Left cardiac atrium (tissue), 4 donors: ENCODE results near the gene MSI2. TPM values are rescaled to one million over a fixed set of nuclear protein-coding genes. Genes with fewer than 3 reads are reported as not detected.
A peak's percentile ranks its signal among the peaks of the same experiment; 100 is the strongest.

Source experiments
- ATAC-seq, 2 donors: fragments of 200-7000 bp; cut with Tn5 transposase; one replicate each; pipeline ENCODE4 v1.9.1; 2020; ENCODE audit warnings: mild to moderate bottlenecking in 2 of 2, moderate library complexity in 2 of 2
- DNase-seq: peaks from one replicate; pipeline ENCODE4 v3.0.0-alpha.2; 2020
- intact Hi-C, 2 donors: fragments of 100-400 bp; cut with DNase I; formaldehyde crosslinking; loops; one replicate each; pipeline versions ENCODE4 v1.14.1 to v1.15.1; 2022 to 2023
- total RNA-seq, 2 donors: library from RNA; stranded (reverse); fragmentation: NEBNext Ultra II Directional; extraction: Animal tissue kit (Norgen Biotek cat#: 25700); gene quantifications; one replicate each; pipeline ENCODE4 v1.2.1, GENCODE V29; 2021
- donor health status: DM: no; HTN: yes; CAD: no.
- donor health status: DM: no; HTN: yes; CAD: no; lungs with severe emphysema.
- donor health status: DM: yes; HTN: yes; CAD: no.
- donor health status: Dilated cardiomyopathy.

The MSI2 gene
- total RNA-seq, 2 donors from 2014 or later = 84.1 to 95.5 TPM

DNA sequence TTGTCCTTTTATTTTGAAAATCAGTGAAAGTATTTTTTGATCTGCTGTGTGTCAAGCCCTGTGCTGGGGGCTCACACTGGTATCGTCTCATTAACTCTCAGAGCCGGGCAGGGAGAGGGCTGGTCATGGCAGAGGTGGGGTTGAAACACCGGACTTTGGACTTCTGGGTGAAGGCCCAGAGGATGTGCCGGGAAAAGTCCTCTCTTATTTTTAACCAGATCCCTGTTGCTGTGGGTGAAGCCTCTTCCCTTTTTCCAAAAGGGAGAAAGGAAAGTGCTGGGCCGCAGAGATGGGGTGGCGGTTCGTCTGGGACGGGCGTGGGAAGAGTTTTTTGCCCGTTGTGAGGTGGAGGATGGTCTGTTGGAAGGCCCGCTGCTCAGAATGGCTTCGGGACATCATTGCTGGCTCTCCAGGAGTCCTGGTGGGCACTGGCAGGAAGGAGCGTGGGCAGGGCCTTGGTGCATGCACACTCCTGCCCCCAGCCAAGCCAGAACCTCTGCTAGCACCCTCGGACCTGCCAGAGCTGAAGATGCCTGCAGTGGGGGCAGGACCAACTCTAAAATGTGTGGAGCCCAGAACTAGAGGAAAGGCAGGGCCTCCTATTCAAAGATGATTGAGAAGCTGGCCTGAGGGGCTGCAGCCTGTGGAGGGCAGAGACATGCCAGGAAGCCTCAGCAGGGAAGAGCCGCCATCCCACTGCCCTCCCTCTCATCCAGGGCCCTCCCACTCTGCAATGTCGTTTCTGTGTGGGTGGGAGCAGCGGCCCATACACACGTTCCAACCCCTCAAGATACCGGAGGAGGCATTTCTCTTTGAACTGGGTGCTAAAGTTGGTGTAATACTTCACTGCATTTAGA, 275.6 kb downstream of the MSI2 start:
- intact Hi-C loops = no loop called here
- DNase-seq (no peak), ATAC-seq (no peak)

DNA sequence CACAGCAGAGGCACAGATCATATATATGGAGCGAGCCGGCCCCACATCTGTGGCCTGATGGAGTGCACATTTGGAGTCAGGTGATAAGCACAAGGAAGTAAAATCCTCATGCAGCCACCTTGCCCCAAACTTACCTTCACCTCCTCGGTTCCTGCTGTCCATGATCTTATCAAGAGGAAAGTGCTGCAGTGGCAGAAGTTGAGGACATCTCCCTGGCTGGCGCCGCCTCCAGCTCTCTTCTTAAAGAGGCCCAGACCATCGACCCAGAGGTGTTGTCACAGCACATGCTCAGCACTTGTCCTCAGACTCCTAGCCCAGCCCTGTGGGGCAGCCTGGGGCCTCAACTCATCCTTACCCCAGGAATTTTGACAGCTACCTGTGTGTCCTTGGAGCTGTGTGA, 276.2 kb downstream of the MSI2 start:
- ATAC-seq (peak in 1 of 2 donors; percentile 8), DNase-seq (no peak)
- intact Hi-C loops = no loop called here

- DNase-seq (no peak), ATAC-seq (no peak)
- intact Hi-C loops = no loop called here
Measured at GRCh38 chr17:57532966-57533365, 276.6 kb downstream of the MSI2 start.

DNA sequence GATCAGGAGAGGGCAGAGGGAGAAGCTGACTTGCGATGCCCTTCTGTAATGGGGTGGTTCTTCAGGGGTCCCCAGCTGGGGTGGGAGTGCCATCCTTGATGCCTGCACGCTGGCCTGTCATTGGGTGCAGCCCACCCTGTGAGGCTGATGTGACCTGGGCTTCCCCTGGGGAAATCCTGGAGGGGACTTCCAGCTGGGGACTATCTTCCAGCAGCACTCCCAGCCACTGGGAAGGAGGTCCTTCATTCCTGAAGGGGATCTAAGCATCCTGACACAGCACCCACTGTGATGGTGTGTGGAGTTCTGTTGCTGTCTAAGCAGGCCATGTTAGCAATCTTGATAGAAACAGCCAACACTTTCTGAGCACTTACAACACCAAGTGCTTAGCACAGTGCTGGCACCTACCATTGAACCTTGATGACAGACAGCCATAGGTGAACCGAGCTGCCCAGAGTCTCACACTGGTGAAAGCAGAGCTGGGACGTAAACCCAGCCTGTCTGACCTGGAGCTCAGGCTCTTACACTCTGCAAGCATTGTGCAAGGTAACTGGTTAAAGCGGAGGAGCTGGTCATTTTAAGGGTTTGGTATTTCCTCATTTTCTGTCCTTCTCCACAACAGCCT, 277.5 kb downstream of the MSI2 start:
- ATAC-seq = no peak
- DNase-seq = no peak
- intact Hi-C loops = no loop called here

DNA sequence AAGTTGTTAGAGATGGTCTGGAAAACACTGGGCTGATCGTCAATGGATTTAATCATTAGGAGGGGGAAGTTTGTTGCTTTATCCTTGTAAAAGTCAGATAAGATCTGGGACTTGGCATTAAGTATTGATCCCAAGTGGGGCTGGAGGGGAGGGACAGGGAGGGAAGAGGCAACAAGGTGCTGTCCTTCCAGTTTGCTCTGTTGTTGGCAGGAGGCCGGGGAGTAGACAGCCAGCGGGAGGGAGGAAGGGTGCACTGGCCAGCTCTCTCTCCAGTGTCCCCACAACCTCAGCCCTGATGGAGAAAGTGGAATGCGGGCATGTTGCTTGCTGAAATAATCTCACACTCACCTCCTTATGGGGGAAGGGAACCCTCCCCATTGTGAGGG, 278.5 kb downstream of the MSI2 start:
- intact Hi-C loops = no loop called here
- DNase-seq (no peak), ATAC-seq (no peak)

GRCh38 chr17:57535249-57535966, 279.1 kb downstream of the MSI2 start:
- ATAC-seq (peak in 1 of 2 donors; percentile 37), DNase-seq (no peak)
- intact Hi-C loops = no loop called here

DNA sequence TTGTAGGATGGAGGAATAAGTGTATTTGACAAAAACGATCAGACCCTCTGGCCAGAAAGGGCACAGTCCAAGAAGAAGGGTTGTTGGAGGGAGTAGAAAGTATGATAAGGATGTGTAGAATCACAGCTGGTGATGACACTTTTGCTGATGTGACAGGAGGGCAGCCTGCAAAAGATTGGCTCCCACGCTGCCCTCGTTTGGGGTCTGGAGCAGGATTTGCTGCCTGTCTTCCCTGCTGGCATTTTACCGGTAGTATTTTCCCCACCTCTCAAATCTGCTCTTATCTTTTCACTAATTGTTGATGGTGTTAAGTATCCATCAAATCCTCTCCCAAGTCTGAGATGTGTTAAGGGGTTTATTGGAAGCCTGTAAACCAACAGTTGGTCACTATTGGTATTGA, 280.0 kb downstream of the MSI2 start:
- ATAC-seq (no peak), DNase-seq (no peak)
- intact Hi-C loops = no loop called here

DNA sequence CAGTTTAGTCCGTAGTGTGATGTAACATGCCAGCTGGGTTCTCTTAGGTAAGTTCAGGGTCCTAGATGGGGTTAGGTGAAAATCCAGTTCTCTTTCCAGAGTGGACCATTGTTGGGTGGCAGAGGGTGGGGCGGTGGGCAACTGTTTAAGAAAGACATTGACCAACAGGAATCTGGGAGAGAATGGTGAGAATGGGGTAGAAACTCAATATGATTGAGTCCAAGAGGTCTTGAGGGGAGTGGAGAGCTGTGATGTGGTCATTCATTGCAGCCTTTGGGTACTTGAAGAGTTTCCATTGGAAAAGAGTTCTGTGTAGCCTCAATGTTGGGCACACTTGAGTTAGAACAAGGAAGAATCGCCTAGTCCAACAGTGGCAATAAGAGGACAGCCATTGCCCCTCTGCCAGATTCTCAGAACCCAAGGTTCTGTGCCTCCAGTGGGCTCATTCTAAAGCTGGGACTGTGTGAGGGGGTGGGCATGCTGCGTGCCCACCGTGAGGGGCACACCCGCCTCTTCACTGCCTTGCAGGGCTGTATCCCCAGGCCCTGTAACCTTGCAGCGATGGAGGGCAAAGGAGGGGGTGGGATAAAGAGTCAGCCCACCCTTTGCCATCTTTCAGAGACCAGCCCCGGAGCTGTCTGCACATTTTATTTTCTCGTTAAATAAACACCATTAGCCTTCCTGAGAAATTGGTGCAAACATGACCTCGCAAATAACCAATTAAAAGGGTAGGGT, 280.6 kb downstream of the MSI2 start:
- intact Hi-C loops = no loop called here
- DNase-seq (no peak), ATAC-seq (no peak)

GRCh38 chr17:57537524-57538410, 281.4 kb downstream of the MSI2 start:
- intact Hi-C loops = no loop called here
- ATAC-seq = peak in 1 of 2 donors; percentile 21
- DNase-seq = no peak

DNA sequence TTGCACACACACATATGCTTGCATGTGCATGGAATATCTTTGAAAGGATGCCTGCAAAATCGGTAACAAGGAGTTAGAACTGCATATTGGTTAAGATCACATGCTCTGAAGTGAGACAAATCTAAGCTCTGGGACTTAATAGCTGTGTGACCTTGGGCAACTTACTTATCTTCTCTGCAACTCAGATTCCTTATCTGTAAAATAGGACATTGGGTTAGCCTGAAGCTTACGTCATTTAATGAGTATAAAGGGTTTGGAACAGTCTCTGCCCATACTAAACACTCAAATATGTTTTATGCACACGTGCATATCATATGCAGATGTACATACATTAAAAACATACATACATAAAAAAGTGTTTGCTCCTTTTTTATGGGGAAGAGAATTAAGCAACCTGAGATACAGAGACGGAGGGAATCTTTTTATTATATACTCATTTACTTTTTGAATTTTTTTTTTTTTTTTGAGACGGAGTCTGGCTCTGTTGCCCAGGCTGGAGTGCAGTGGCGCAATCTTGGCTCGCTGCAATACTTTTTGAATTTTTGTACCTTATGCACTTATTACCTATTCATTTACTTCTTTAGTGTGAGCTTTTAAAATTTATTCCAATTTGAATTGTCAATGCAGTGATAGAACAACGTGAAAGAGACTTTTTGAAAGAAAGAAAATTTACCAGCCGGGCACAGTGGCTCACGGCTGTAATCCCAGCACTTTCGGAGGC, 282.6 kb downstream of the MSI2 start:
- intact Hi-C loops = no loop called here
- no peak for ATAC-seq
- no peak for DNase-seq

GRCh38 chr17:57539529-57540301, 283.4 kb downstream of the MSI2 start:
- DNase-seq (no peak), ATAC-seq (no peak)
- intact Hi-C loops = no loop called here

GRCh38 chr17:57540596-57540995, 284.3 kb downstream of the MSI2 start:
- no peak for ATAC-seq
- DNase-seq = no peak
- intact Hi-C loops = no loop called here

DNA sequence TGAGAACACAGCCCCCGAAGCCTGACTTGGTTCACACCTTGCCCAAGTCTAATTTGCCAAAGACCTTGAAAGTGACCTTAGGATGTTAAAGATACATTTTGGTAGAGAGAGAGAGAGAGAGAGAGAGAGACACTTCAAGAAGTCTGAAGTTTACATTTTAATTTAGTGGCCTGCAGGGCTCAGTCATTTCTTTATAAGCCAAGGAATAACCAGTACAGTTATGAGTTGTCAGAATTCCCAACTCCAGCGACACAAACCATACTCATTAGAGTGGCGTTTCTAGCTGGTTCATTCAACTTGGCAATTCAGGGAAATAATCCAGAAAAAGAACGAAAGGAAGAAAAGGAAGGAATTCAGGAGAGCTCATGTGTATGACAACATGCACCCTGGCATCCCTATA, 284.7 kb downstream of the MSI2 start:
- ATAC-seq = no peak
- DNase-seq = no peak
- intact Hi-C loops = no loop called here

DNA sequence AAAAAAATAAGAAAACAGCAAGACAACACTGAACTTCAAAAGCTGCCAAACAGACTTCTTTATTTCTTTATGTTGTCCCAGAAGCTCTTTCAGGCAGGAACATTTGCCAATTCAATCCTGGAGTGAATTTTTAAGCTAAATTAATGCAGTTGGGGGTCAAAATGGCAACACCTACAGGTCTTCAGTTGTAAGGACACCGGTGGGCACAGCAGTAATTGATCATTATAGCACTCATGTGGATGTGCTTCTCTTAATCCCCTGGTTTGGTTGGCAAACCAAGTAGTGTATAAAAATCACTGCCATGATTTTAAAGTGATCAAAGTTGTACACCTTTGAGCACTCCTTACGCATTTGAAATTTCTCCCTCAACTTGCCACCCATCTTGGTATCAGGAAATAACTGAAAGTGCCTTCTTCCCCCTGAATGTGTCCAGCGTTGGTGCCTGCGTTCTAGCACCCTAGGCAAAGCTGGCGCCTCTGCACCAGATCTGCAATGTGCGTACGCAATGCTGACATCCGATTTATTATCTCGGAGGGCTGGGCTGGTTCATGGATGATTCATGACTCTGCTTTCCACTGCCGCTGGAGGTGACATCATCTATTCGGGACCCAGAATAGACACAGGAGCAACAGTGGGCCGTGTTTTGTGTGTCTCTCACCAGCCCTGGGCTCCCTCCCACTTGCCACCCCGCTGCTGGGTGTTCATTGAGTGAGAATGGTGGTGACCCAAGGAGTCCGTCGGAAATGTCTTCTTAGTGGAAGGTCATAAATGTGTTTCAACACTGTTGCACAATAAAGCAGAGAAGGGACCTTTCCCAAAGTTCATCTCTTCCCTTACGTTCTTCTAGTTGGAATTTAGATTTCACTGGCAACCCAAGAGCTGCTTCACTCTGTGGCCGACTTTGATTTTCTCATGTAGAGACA, 285.4 kb downstream of the MSI2 start:
- ATAC-seq = peak; percentile 91 to 95
- intact Hi-C loops = no loop called here
- peak; percentile 78 for DNase-seq

- intact Hi-C loops = no loop called here
- no peak for DNase-seq
- ATAC-seq = no peak
Measured at GRCh38 chr17:57542510-57542909, 286.2 kb downstream of the MSI2 start.

DNA sequence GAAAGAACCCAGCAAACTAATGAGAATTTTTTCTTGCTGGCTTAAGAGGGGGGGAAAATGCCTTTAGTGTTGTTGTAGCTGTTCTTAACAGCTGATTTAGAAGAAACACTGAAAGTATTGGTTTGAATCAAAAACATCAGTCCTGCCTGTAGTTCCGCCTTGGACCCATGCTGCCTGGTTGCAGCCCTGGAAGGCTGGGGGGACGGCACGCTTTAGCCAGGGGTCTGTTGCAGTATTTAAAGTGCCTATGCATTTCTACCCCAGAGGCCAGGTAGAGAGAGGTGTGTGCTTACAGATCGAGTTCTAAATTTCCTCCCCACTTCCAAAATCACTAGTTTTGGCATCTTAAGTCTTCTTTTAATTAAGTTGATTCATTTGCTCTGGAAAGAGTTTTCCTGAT, 286.9 kb downstream of the MSI2 start:
- ATAC-seq (no peak), DNase-seq (no peak)
- intact Hi-C loops = no loop called here
